ENCODE measurements around the gene KCNC4.

- TF ChIP-seq POLR2A (IDR thresholded peaks at IDR 0.05), result no peak
- TF ChIP-seq, protein P1, sequence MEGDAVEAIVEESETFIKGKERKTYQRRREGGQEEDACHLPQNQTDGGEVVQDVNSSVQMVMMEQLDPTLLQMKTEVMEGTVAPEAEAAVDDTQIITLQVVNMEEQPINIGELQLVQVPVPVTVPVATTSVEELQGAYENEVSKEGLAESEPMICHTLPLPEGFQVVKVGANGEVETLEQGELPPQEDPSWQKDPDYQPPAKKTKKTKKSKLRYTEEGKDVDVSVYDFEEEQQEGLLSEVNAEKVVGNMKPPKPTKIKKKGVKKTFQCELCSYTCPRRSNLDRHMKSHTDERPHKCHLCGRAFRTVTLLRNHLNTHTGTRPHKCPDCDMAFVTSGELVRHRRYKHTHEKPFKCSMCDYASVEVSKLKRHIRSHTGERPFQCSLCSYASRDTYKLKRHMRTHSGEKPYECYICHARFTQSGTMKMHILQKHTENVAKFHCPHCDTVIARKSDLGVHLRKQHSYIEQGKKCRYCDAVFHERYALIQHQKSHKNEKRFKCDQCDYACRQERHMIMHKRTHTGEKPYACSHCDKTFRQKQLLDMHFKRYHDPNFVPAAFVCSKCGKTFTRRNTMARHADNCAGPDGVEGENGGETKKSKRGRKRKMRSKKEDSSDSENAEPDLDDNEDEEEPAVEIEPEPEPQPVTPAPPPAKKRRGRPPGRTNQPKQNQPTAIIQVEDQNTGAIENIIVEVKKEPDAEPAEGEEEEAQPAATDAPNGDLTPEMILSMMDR (IDR thresholded peaks at IDR 0.05), result no peak
- TF ChIP-seq POLR2AphosphoS5 (IDR thresholded peaks at IDR 0.05), result no peak
Observed at GRCh38 chr1:110198746-110199145, 11.4 kb upstream of the KCNC4 start.
